Epithelial cell of proximal tubule (primary cell): ENCODE data around the gene TCEANC2. TPM values are rescaled to one million over a fixed set of nuclear protein-coding genes. Genes with fewer than 3 reads are reported as not detected.

ENCODE experiments used
- DNase-seq: peaks from one replicate; pipeline ENCODE4 v3.0.0-alpha.2; 2011; ENCODE audit warnings: low read depth
- H3K4me3 ChIP-seq: 2 replicates; pipeline ENCODE4 v1.5.1; 2011; ENCODE audit warnings: low read depth, mild to moderate bottlenecking, low read length
- CTCF ChIP-seq: conservative IDR thresholded peaks from 2 replicates; pipeline ENCODE4 v1.5.1; 2012; ENCODE audit warnings: low read depth, mild to moderate bottlenecking, low read length
- total RNA-seq: library from RNA; depleted of rRNA; stranded (reverse); fragments of >200 nt; gene quantifications from 2 replicates; pipeline ENCODE4 v1.2.3, GENCODE V29; 2015

Gene TCEANC2
- total RNA-seq, 1 donor from 2014 or later = 1.9 TPM

GRCh38 chr1:54137534-54138061 is 84.2 kb downstream of the TCEANC2 start:
- H3K4me3 ChIP-seq = no peak overlapping the region
- TF ChIP-seq CTCF = no peak
- no peak for DNase-seq

- DNase-seq = no peak
- H3K4me3 ChIP-seq = no peak overlapping the region
- no peak for TF ChIP-seq CTCF
Measured at GRCh38 chr1:54138994-54139393, 85.6 kb downstream of the TCEANC2 start.

- TF ChIP-seq CTCF = no peak
- no peak overlapping the region for H3K4me3 ChIP-seq
- DNase-seq = no peak
Measured at GRCh38 chr1:54139711-54140110, 86.3 kb downstream of the TCEANC2 start.

GRCh38 chr1:54142146-54142900 is 88.9 kb downstream of the TCEANC2 start:
- TF ChIP-seq CTCF = no peak
- no peak for DNase-seq
- no peak overlapping the region for H3K4me3 ChIP-seq

- TF ChIP-seq CTCF = no peak
- DNase-seq = no peak
Measured at GRCh38 chr1:54144366-54144765, 91.0 kb downstream of the TCEANC2 start.

GRCh38 chr1:54149734-54150133 is 96.3 kb downstream of the TCEANC2 start:
- TF ChIP-seq CTCF = no peak
- H3K4me3 ChIP-seq = no peak overlapping the region
- DNase-seq = no peak

More at GRCh38 chr1:54144366-54144765, 91.0 kb downstream of the TCEANC2 start:
- H3K4me3 ChIP-seq = no peak overlapping the region

- TF ChIP-seq CTCF = no peak
- no peak overlapping the region for H3K4me3 ChIP-seq
- DNase-seq = no peak
Measured at GRCh38 chr1:54151013-54151412, 97.6 kb downstream of the TCEANC2 start.
